GM18858 (cell line): Measurements from ENCODE around the gene EVC.
"Not testable (repeated sequence)": the region's sequence is repeated elsewhere in the genome, so short reads cannot be mapped to it uniquely, and the experiment has no call there.

Experiments used
- ATAC-seq: cut with Tn5 transposase; IDR thresholded peaks from one replicate; pipeline ENCODE4 v1.9.1; 2021; ENCODE audit not compliant: unreplicated experiment

Gene EVC

DNA sequence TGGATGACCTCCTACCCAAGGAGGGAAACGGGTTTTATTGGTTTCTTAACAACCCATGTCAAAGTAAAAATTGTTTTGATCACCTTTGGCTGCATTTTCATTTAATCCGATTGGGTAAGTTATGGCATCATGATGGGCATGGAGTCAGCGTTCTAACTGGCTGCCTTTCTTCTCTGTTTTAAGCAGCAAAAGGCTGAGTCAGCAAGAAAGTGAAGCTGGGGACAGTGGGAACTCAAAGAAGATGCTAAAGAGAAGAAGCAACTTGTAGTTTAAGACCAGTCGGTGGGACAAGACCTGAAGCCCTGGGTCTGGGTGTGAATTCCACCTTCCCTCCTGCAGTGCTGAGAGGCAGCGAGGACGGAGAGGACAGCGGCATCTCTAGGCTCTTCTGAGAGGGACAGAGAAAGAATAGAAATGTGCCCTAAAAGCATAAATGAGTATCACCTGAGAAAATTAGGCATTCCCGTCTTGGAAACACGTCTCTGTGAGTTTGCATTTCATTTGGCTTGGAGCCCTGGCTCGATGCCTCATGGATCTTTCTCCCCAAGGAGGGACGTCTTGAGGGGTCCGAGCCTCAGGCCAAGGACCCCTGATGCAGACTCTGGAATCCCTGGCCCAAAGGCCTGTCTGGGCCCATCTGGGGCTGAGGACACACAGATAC is 99.9 kb downstream of the EVC start:
- ATAC-seq, result no peak

GRCh38 chr4:5812057-5812456 is 101.1 kb downstream of the EVC start:
- ATAC-seq, result not testable (repeated sequence)

- ATAC-seq, result peak; percentile 86
Observed at GRCh38 chr4:5812506-5813229, 101.7 kb downstream of the EVC start.

- no peak for ATAC-seq
Observed at GRCh38 chr4:5813882-5814255, 102.9 kb downstream of the EVC start.

- ATAC-seq, result no peak
Observed at GRCh38 chr4:5814421-5814820, 103.4 kb downstream of the EVC start.

- ATAC-seq, result no peak
Observed at GRCh38 chr4:5815641-5816040, 104.6 kb downstream of the EVC start.

- no peak for ATAC-seq
Observed at GRCh38 chr4:5816101-5816500, 105.1 kb downstream of the EVC start.

GRCh38 chr4:5816851-5817375 is 105.9 kb downstream of the EVC start:
- no peak for ATAC-seq

- no peak for ATAC-seq
Observed at GRCh38 chr4:5821665-5822358, 110.8 kb downstream of the EVC start.

- ATAC-seq, result no peak
Observed at GRCh38 chr4:5822619-5823018, 111.6 kb downstream of the EVC start.

GRCh38 chr4:5823542-5824211 is 112.7 kb downstream of the EVC start:
- no peak for ATAC-seq

- ATAC-seq, result no peak
Observed at GRCh38 chr4:5824227-5824626, 113.2 kb downstream of the EVC start.

GRCh38 chr4:5824635-5825034 is 113.6 kb downstream of the EVC start:
- ATAC-seq, result no peak

- no peak for ATAC-seq
Observed at GRCh38 chr4:5825321-5826041, 114.5 kb downstream of the EVC start.

- no peak for ATAC-seq
Observed at GRCh38 chr4:5826437-5827107, 115.6 kb downstream of the EVC start.

GRCh38 chr4:5827108-5828004 is 116.4 kb downstream of the EVC start:
- no peak for ATAC-seq

DNA sequence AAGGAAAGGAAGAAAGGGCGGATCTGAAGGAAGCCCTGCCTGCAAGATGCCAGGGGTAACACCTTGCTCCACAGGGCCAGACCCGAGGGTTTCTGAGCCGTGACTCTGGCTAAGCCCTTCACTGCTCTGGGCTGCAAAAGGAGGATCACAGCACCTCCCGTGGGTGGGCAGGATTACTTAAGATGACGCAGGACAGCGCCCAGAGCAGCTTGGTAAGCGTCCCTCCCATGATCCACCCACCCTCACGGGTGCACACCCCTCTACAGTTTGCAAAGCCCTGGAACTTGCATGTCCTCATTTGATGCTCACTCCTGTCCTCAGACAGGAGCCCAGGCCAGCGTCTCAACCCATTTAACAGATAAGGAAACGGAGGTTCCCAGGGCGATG is 117.0 kb downstream of the EVC start:
- no peak for ATAC-seq

DNA sequence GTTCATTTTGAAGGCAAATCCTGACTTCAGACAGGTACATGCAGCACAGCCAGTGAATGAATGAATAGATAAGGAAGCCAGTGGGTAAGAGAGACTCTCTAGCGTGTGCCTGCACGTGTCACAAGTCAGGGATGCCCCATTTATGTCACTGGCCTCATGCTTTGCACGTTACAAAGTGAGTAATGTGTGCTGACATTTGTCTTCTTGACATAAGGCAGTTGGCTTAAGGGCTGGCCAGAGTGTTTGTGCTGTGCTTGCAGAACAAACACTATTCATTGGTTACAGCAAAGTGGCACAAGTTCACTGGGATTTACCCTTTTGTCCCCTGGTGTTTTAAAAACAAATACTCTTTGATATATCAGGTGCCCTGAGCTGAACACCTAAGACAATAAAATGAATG is 125.9 kb downstream of the EVC start:
- no peak for ATAC-seq

DNA sequence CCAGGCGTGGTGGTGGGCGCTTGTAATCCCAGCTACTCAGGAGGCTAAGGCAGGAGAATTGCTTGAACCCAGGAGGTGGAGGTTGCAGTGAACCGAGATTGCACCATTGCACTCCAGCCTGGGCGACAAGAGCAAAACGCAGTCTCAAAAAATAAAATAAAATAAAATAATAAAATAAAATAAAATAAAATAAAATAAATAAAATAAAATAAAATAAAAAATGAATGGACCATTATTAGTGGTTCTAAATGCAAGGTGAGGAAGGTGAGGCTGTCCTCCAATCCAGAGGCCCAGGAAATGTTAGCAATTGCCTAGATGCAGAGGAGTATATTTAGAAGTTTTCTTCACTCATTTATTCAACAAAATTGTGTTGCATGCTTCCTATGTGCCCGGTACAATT is 126.5 kb downstream of the EVC start:
- not testable (repeated sequence) for ATAC-seq
